Activated B cell treated with CpG ODN at 0.5 μM for 24 hours (primary cell): ENCODE measurements around the gene AVPR1B. TPM values are rescaled to one million over a fixed set of nuclear protein-coding genes. Genes with fewer than 3 reads are reported as not detected.

Source experiments
- ATAC-seq: fragments of 200-7000 bp; cut with Tn5 transposase; one replicate; pipeline ENCODE4 v1.10.0; 2021; ENCODE audit warnings: low read depth, mild to moderate bottlenecking, moderate library complexity
- CTCF ChIA-PET: fragments of 350-600 bp; sonication (Branson Sonifier 250); formaldehyde crosslinking; loops from one replicate; lab custom pipeline; 2021; ENCODE audit warnings: antibody characterized with exemption; lab: Charles Lee
- POLR2A ChIA-PET: fragments of 350-600 bp; sonication (Branson Sonifier 250); formaldehyde crosslinking; loops from one replicate; lab custom pipeline; 2021; ENCODE audit warnings: antibody characterized with exemption; lab: Charles Lee
- DNase-seq: peaks from one replicate; pipeline ENCODE4 v3.0.0; 2022
- H3K27ac Mint-ChIP-seq: one replicate; pipeline ENCODE4 v1.8.0; 2020; ENCODE audit warnings: mixed read lengths
- H3K27me3 Mint-ChIP-seq: one replicate; pipeline ENCODE4 v1.8.0; 2021; ENCODE audit warnings: mixed read lengths
- H3K36me3 Mint-ChIP-seq: one replicate; pipeline ENCODE4 v1.8.0; 2021; ENCODE audit warnings: low read depth, mixed read lengths
- H3K4me1 Mint-ChIP-seq: one replicate; pipeline ENCODE4 v1.8.0; 2021; ENCODE audit warnings: mixed read lengths
- H3K4me3 Mint-ChIP-seq: one replicate; pipeline ENCODE4 v1.8.0; 2020; ENCODE audit warnings: mild to moderate bottlenecking, mixed read lengths
- H3K9me3 Mint-ChIP-seq: one replicate; pipeline ENCODE4 v1.8.0; 2020; ENCODE audit warnings: mixed read lengths
- intact Hi-C: fragments of 100-400 bp; cut with micrococcal nuclease; formaldehyde crosslinking; loops from one replicate; pipeline ENCODE4 v1.15.1; 2024
- total RNA-seq: library from RNA; stranded (reverse); gene quantifications from 2 replicates; pipeline ENCODE4 v1.2.3, GENCODE V29; 2022
- TF ChIP-seq, protein P1 (sequence below): fragments of 200-600 bp; IDR thresholded peaks from one replicate; pipeline ENCODE4 v1.8.0; 2022; ENCODE audit warnings: antibody characterized with exemption, mild to moderate bottlenecking

AVPR1B gene
- total RNA-seq, 1 donor from 2014 or later: not detected

DNA sequence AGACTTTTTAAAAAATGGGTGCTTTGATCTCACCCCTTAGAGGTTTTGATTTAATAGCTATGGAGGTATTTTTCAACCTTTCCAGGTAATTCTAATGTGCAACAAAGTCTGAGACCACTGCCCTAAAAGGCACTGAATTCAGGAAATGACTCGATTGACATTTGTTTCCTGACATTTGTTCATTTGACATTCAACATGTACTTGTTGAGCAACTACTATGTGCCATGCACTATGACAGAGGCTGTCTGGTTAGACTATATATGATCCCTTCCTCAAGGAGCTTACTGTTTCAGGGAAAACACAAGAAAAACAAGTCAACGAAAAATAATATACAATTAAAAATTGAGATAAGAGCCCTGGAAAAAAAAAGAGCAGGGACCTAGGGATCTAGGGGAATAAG, 25.6 kb upstream of the AVPR1B start:
- Mint-ChIP-seq H3K36me3 (no peaks in the 10 kb centered on the region), H3K27me3 (peaks cover 27% of the 10 kb centered on the region), H3K9me3 (no peaks in the 10 kb centered on the region), H3K27ac (no peak overlapping the region), H3K4me1 (no peaks in the 10 kb centered on the region), H3K4me3 (no peak overlapping the region)
- CTCF ChIA-PET: no interaction called here
- intact Hi-C loops: no loop called here
- no peak for DNase-seq
- POLR2A ChIA-PET: no interaction called here
- ATAC-seq: no peak
- TF ChIP-seq, protein P1, sequence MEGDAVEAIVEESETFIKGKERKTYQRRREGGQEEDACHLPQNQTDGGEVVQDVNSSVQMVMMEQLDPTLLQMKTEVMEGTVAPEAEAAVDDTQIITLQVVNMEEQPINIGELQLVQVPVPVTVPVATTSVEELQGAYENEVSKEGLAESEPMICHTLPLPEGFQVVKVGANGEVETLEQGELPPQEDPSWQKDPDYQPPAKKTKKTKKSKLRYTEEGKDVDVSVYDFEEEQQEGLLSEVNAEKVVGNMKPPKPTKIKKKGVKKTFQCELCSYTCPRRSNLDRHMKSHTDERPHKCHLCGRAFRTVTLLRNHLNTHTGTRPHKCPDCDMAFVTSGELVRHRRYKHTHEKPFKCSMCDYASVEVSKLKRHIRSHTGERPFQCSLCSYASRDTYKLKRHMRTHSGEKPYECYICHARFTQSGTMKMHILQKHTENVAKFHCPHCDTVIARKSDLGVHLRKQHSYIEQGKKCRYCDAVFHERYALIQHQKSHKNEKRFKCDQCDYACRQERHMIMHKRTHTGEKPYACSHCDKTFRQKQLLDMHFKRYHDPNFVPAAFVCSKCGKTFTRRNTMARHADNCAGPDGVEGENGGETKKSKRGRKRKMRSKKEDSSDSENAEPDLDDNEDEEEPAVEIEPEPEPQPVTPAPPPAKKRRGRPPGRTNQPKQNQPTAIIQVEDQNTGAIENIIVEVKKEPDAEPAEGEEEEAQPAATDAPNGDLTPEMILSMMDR: no peak

GRCh38 chr1:206142011-206142410, 24.8 kb upstream of the AVPR1B start:
- Mint-ChIP-seq H3K27me3 (peaks cover 27% of the 10 kb centered on the region), H3K4me3 (no peak overlapping the region), H3K4me1 (no peaks in the 10 kb centered on the region), H3K36me3 (no peaks in the 10 kb centered on the region), H3K27ac (no peak overlapping the region), H3K9me3 (no peaks in the 10 kb centered on the region)
- DNase-seq (no peak), ATAC-seq (no peak)
- TF ChIP-seq, protein P1: no peak
- intact Hi-C loops: no loop called here
- ChIA-PET POLR2A (no interaction called here), CTCF (no interaction called here)

DNA sequence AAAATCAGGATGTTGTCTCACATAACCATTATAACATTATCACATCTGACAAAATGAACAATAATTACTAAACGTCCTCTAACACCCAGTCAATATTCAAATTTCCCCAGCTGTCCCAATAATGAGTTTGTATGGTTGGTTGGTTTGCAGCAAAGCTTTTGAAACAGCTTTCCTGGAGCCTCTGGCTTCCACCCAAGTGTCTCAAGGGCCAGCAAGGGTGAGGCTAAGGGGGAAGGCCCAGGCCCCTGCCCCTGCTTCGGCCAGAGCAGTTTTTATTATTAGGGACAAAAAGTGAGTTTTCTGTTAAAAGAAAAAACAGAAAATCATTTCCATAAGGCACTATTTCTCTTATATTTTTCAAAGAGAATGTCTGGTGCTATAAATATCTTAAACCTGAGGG, 19.1 kb upstream of the AVPR1B start:
- Mint-ChIP-seq H3K9me3 (no peaks in the 10 kb centered on the region), H3K27me3 (peaks cover 16% of the 10 kb centered on the region), H3K4me3 (no peak overlapping the region), H3K36me3 (no peaks in the 10 kb centered on the region), H3K4me1 (peaks cover 7% of the 10 kb centered on the region), H3K27ac (no peak overlapping the region)
- ATAC-seq (no peak), DNase-seq (no peak)
- CTCF ChIA-PET: no interaction called here
- intact Hi-C loops: no loop called here
- POLR2A ChIA-PET: no interaction called here
- TF ChIP-seq, protein P1: no peak

GRCh38 chr1:206135248-206135647, 18.1 kb upstream of the AVPR1B start:
- intact Hi-C loops: no loop called here
- Mint-ChIP-seq H3K27ac (no peak overlapping the region), H3K4me1 (peaks cover 7% of the 10 kb centered on the region), H3K36me3 (no peaks in the 10 kb centered on the region), H3K27me3 (peaks cover 14% of the 10 kb centered on the region), H3K9me3 (no peaks in the 10 kb centered on the region), H3K4me3 (no peak overlapping the region)
- ATAC-seq (no peak), DNase-seq (no peak)
- ChIA-PET CTCF (no interaction called here), POLR2A (interaction anchor here (0.7 kb wide), 1 partner anchor 95 kb away, joined by 3 read pairs; no protein-coding TSS in a partner anchor)
- TF ChIP-seq, protein P1: no peak

GRCh38 chr1:206133751-206134415, 16.7 kb upstream of the AVPR1B start:
- peaks cover 7% of the 10 kb centered on the region for H3K4me1 Mint-ChIP-seq
- H3K4me3 Mint-ChIP-seq: no peak overlapping the region
- CTCF ChIA-PET: interaction anchor here (1.0 kb wide), 1 partner anchor 103 kb away, joined by 3 read pairs; no protein-coding TSS in a partner anchor
- intact Hi-C loops: no loop called here
- H3K36me3 Mint-ChIP-seq: no peaks in the 10 kb centered on the region
- no peak overlapping the region for H3K27ac Mint-ChIP-seq
- peaks cover 5% of the 10 kb centered on the region for H3K27me3 Mint-ChIP-seq
- ATAC-seq (no peak), DNase-seq (no peak)
- TF ChIP-seq, protein P1: no peak
- POLR2A ChIA-PET: no interaction called here
- no peaks in the 10 kb centered on the region for H3K9me3 Mint-ChIP-seq
